PC-3 (cell line): Measurements from ENCODE around the gene TSPEAR. TPM values are rescaled to one million over a fixed set of nuclear protein-coding genes. Genes with fewer than 3 reads are reported as not detected.
A peak's percentile ranks its signal among the peaks of the same experiment; 100 is the strongest.
"Not testable (repeated sequence)": the region's sequence is repeated elsewhere in the genome, so short reads cannot be mapped to it uniquely, and the experiment has no call there.

Experiments used
- ATAC-seq: fragments of 200-7000 bp; cut with Tn5 transposase; 2 replicates; pipeline ENCODE4 v1.9.1; 2020; ENCODE audit warnings: mild to moderate bottlenecking, moderate library complexity
- BruUV-seq: library from RNA; stranded (reverse); fragments of 400-500 nt; replicated peaks from 2 replicates; lab custom pipeline; 2021; lab: Mats Ljungman, UMichigan
- CTCF ChIA-PET: fragments of 300-600 bp; sonication (Branson Sonifier 250); formaldehyde crosslinking; loops from one replicate; lab custom pipeline; 2022; ENCODE audit warnings: antibody characterized with exemption; lab: Charles Lee
- POLR2A ChIA-PET: fragments of 300-600 bp; sonication (Branson Sonifier 250); formaldehyde crosslinking; loops from one replicate; lab custom pipeline; 2022; ENCODE audit warnings: antibody characterized with exemption; ENCODE audit not compliant: unreplicated experiment; lab: Charles Lee
- DNase-seq: peaks from one replicate; pipeline ENCODE4 v3.0.0-alpha.2; 2015
- H2AFZ ChIP-seq: fragments of 300-600 bp; sonication (generic); 2 replicates; pipeline ENCODE4 v1.6.0; 2016; ENCODE audit warnings: antibody characterized with exemption, low read length
- H3F3A ChIP-seq: fragments of 300-600 bp; sonication (generic); one replicate; pipeline ENCODE4 v1.6.0; 2017; ENCODE audit warnings: antibody characterized with exemption, low read length, control low read depth, mild to moderate bottlenecking; ENCODE audit not compliant: unreplicated experiment
- H3K27ac ChIP-seq: fragments of 300-600 bp; sonication (generic); 2 replicates; pipeline ENCODE4 v1.5.1; 2016; ENCODE audit warnings: mild to moderate bottlenecking, low read length
- H3K27me3 ChIP-seq: fragments of 300-600 bp; sonication (generic); 2 replicates; pipeline ENCODE4 v1.6.1; 2016; ENCODE audit warnings: low read length, mixed read lengths
- H3K36me3 ChIP-seq: fragments of 300-600 bp; sonication (generic); 2 replicates; pipeline ENCODE4 v1.6.1; 2016; ENCODE audit warnings: low read depth, mixed run types, low read length, mixed read lengths
- H3K4me1 ChIP-seq: fragments of 300-600 bp; sonication (generic); 2 replicates; pipeline ENCODE4 v1.5.1; 2016; ENCODE audit warnings: low read length; ENCODE audit not compliant: insufficient read depth
- H3K4me2 ChIP-seq: fragments of 300-600 bp; sonication (generic); 2 replicates; pipeline ENCODE4 v1.6.0; 2016; ENCODE audit warnings: low read length
- H3K4me3 ChIP-seq: fragments of 300-600 bp; sonication (generic); 2 replicates; pipeline ENCODE4 v1.5.1; 2016; ENCODE audit warnings: mild to moderate bottlenecking, low read length, mixed read lengths
- H3K79me2 ChIP-seq: fragments of 300-600 bp; sonication (generic); 2 replicates; pipeline ENCODE4 v1.6.1; 2017; ENCODE audit warnings: low read length, mixed read lengths
- H3K9ac ChIP-seq: fragments of 300-600 bp; sonication (generic); 2 replicates; pipeline ENCODE4 v1.6.0; 2016; ENCODE audit warnings: mild to moderate bottlenecking, low read length
- H3K9me2 ChIP-seq: fragments of 300-600 bp; sonication (generic); replicated peaks from 2 replicates; pipeline ENCODE4 v1.6.1; 2016; ENCODE audit warnings: mixed run types, low read length, mixed read lengths
- H3K9me3 ChIP-seq: fragments of 300-600 bp; sonication (generic); 2 replicates; pipeline ENCODE4 v1.6.1; 2016; ENCODE audit warnings: low read length, mixed read lengths
- H4K20me1 ChIP-seq: fragments of 300-600 bp; sonication (generic); 2 replicates; pipeline ENCODE4 v1.6.1; 2016; ENCODE audit warnings: low read length, mixed read lengths
- CTCF ChIP-seq: fragments of 300-600 bp; sonication (generic); conservative IDR thresholded peaks from 2 replicates; pipeline ENCODE4 v1.5.1; 2017; ENCODE audit warnings: antibody characterized with exemption, low read depth, mild to moderate bottlenecking, low read length
- EZH2 ChIP-seq: fragments of 300-600 bp; sonication (generic); IDR thresholded peaks from one replicate; pipeline ENCODE4 v1.6.1; 2017; ENCODE audit warnings: antibody characterized with exemption, mild to moderate bottlenecking, low read length; ENCODE audit not compliant: unreplicated experiment
- EZH2phosphoT487 ChIP-seq: fragments of 300-600 bp; sonication (generic); IDR thresholded peaks from 2 replicates; pipeline ENCODE4 v1.6.1; 2018; ENCODE audit warnings: mild to moderate bottlenecking, antibody characterized with exemption, low read length, borderline replicate concordance
- intact Hi-C: fragments of 100-400 bp; cut with micrococcal nuclease; formaldehyde crosslinking; loops from 2 replicates; pipeline ENCODE4 v1.9.0; 2023
- total RNA-seq: library from RNA; depleted of rRNA; stranded (reverse); fragments of >200 nt; gene quantifications from 2 replicates; pipeline ENCODE4 v1.2.3, GENCODE V29; 2014

TSPEAR gene
- total RNA-seq, 1 experiment from 2014 or later, result 2.1 TPM

GRCh38 chr21:44480200-44481053, 230.9 kb downstream of the TSPEAR start:
- Histone ChIP-seq H3K4me2 (no peak overlapping the region), H3K4me1 (no peaks in the 10 kb centered on the region; the same call in 1 of the 2 replicates), H3K9me3 (no peaks in the 10 kb centered on the region), H4K20me1 (no peaks in the 10 kb centered on the region), H3K79me2 (no peaks in the 10 kb centered on the region), H3K9ac (no peak overlapping the region), H3K9me2 (no peaks in the 10 kb centered on the region), H3K27ac (no peak overlapping the region), H3F3A (no peaks in the 10 kb centered on the region), H3K36me3 (no peaks in the 10 kb centered on the region), H3K4me3 (no peak overlapping the region), H2AFZ (no peak overlapping the region), H3K27me3 (no peaks in the 10 kb centered on the region)
- ATAC-seq (no peak; the same call in 1 of the 2 replicates), DNase-seq (no peak)
- BruUV-seq, result no TSS peak
- ChIA-PET CTCF (interaction anchor here (0.9 kb wide), 1 partner anchor 111 kb away, joined by 4 read pairs; no protein-coding TSS in a partner anchor), POLR2A (no interaction called here)
- intact Hi-C loops, result no loop called here
- TF ChIP-seq EZH2, result no peak
- TF ChIP-seq CTCF, result no peak
- no peak for TF ChIP-seq EZH2phosphoT487

- peak; percentile 58 for TF ChIP-seq CTCF
- H3K9me2 ChIP-seq, H3K36me3 ChIP-seq, intact Hi-C loops, H3K27ac ChIP-seq, H3K27me3 ChIP-seq, H4K20me1 ChIP-seq, H3K9ac ChIP-seq, BruUV-seq, H3K79me2 ChIP-seq, H2AFZ ChIP-seq, H3F3A ChIP-seq, H3K4me2 ChIP-seq, POLR2A ChIA-PET, CTCF ChIA-PET, H3K4me1 ChIP-seq, H3K4me3 ChIP-seq, H3K9me3 ChIP-seq: not testable (repeated sequence)
- ATAC-seq (peak; percentile 40; the same call in 1 of the 2 replicates), DNase-seq (peak; percentile 60)
Measured at GRCh38 chr21:44479556-44480199, 231.7 kb downstream of the TSPEAR start.

DNA sequence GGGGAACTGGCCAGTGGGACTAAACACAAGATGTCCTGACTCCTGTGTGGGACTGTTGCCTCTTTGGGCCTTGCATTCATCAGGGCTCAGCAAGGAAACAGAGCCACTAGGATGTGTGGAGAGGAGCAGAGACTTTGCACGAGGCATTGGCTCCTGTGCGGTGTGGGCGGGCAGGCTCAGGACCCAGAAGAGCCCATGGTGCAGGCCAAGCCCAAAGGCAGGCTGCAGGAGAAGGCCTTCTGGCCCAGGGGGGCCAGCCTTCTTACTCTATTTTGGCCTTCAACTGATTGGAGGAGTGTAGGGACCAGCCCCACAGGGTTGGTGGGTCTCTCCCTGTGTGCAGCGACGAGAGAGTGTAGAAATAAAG, 232.6 kb downstream of the TSPEAR start:
- intact Hi-C loops, result no loop called here
- no peak for ATAC-seq
- H3K4me1 ChIP-seq, result no peaks in the 10 kb centered on the region; the same call in 1 of the 2 replicates
- no peak overlapping the region for H3K4me2 ChIP-seq
- H4K20me1 ChIP-seq, result no peaks in the 10 kb centered on the region
- H3K27me3 ChIP-seq, result no peaks in the 10 kb centered on the region
- BruUV-seq, result no TSS peak
- no peaks in the 10 kb centered on the region for H3K9me2 ChIP-seq
- no peaks in the 10 kb centered on the region for H3F3A ChIP-seq
- no peak overlapping the region for H3K4me3 ChIP-seq
- H3K27ac ChIP-seq, result no peak overlapping the region
- H3K9ac ChIP-seq, result no peak overlapping the region
- POLR2A ChIA-PET, result no interaction called here
- CTCF ChIA-PET, result no interaction called here
- TF ChIP-seq EZH2 (no peak), CTCF (no peak), EZH2phosphoT487 (no peak)
- DNase-seq, result no peak
- no peaks in the 10 kb centered on the region for H3K36me3 ChIP-seq
- H2AFZ ChIP-seq, result no peak overlapping the region
- no peaks in the 10 kb centered on the region for H3K79me2 ChIP-seq
- no peaks in the 10 kb centered on the region for H3K9me3 ChIP-seq
